Neuronal stem cell (in vitro differentiated cells): Measurements from ENCODE around the gene AQP7.
"Not testable (repeated sequence)": the region's sequence is repeated elsewhere in the genome, so short reads cannot be mapped to it uniquely, and the experiment has no call there.

Experiments
- DNase-seq: peaks from one replicate; pipeline ENCODE4 v3.0.0-alpha.2; 2013; ENCODE audit warnings: low spot score
- H2AFZ ChIP-seq: one replicate; pipeline ENCODE4 v1.6.1; 2013; ENCODE audit warnings: mild to moderate bottlenecking, low read length, inconsistent platforms
- H2AK5ac ChIP-seq: 2 replicates; pipeline ENCODE4 v1.6.1; 2013; ENCODE audit warnings: low read depth, mild to moderate bottlenecking, inconsistent platforms, low read length, moderate library complexity, mixed read lengths
- H2BK120ac ChIP-seq: 2 replicates; pipeline ENCODE4 v1.6.1; 2013; ENCODE audit warnings: low read depth, mild to moderate bottlenecking, inconsistent platforms, low read length, moderate library complexity, mixed read lengths
- H2BK12ac ChIP-seq: one replicate; pipeline ENCODE4 v1.6.1; 2013; ENCODE audit warnings: low read length, inconsistent platforms
- H2BK15ac ChIP-seq: 2 replicates; pipeline ENCODE4 v1.6.1; 2013; ENCODE audit warnings: mild to moderate bottlenecking, low read length, inconsistent platforms, mixed read lengths
- H2BK5ac ChIP-seq: one replicate; pipeline ENCODE4 v1.6.1; 2013; ENCODE audit warnings: inconsistent platforms, mild to moderate bottlenecking, low read length, moderate library complexity
- H3K14ac ChIP-seq: one replicate; pipeline ENCODE4 v1.6.1; 2013; ENCODE audit warnings: low read length, inconsistent platforms
- H3K18ac ChIP-seq: 2 replicates; pipeline ENCODE4 v1.6.1; 2013; ENCODE audit warnings: low read length, inconsistent platforms
- H3K23ac ChIP-seq: 2 replicates; pipeline ENCODE4 v1.6.1; 2013; ENCODE audit warnings: low read depth, mild to moderate bottlenecking, mixed read lengths, low read length, inconsistent platforms; ENCODE audit not compliant: poor library complexity
- H3K27ac ChIP-seq: replicated peaks from 3 replicates; pipeline ENCODE4 v1.5.1; 2013; ENCODE audit warnings: low read length, inconsistent platforms
- H3K27me3 ChIP-seq, 3 experiments: 2 replicates each; pipeline ENCODE4 v1.6.1; 2013; ENCODE audit warnings: low read length in 3 of 3, mild to moderate bottlenecking in 2 of 3, inconsistent platforms in 1 of 3, low read depth in 1 of 3, mixed read lengths in 1 of 3, moderate library complexity in 1 of 3; ENCODE audit not compliant: control insufficient read depth in 3 of 3, insufficient read depth in 3 of 3
- H3K36me3 ChIP-seq, 2 donors: replicated peaks in 1 of 2; 2 replicates each; pipeline ENCODE4 v1.6.1; 2013; ENCODE audit warnings: low read length in 2 of 2; ENCODE audit not compliant: control insufficient read depth in 2 of 2, insufficient read depth in 2 of 2
- H3K4ac ChIP-seq: 2 replicates; pipeline ENCODE4 v1.6.1; 2013; ENCODE audit warnings: inconsistent platforms, mild to moderate bottlenecking, low read length, moderate library complexity
- H3K4me1 ChIP-seq, 2 donors: 1 replicate in 1 of 2; 2 replicates in 1 of 2; pipeline ENCODE4 v1.6.1; 2013; ENCODE audit warnings: low read length in 2 of 2, low read depth in 1 of 2; ENCODE audit not compliant: control insufficient read depth in 2 of 2, insufficient read depth in 1 of 2
- H3K4me2 ChIP-seq: one replicate; pipeline ENCODE4 v1.6.1; 2013; ENCODE audit warnings: mild to moderate bottlenecking, low read length, inconsistent platforms; ENCODE audit not compliant: insufficient read depth, poor library complexity, severe bottlenecking
- H3K4me3 ChIP-seq, 2 donors: 2 replicates each; pipeline ENCODE4 v1.5.1; 2013; ENCODE audit warnings: low read length in 2 of 2, mild to moderate bottlenecking in 2 of 2, inconsistent platforms in 1 of 2, moderate library complexity in 1 of 2
- H3K79me1 ChIP-seq: one replicate; pipeline ENCODE4 v1.6.1; 2013; ENCODE audit warnings: low read depth, mild to moderate bottlenecking, inconsistent platforms, low read length, moderate library complexity
- H3K9ac ChIP-seq: one replicate; pipeline ENCODE4 v1.6.1; 2013; ENCODE audit warnings: mild to moderate bottlenecking, low read depth, low read length, inconsistent platforms; ENCODE audit not compliant: poor library complexity
- H3K9me3 ChIP-seq, 2 donors: replicated peaks in 1 of 2; 2 replicates each; pipeline versions ENCODE3 to v1.6.1; 2013; ENCODE audit warnings: low read length in 2 of 2, mild to moderate bottlenecking in 2 of 2, inconsistent platforms in 1 of 2, low read depth in 1 of 2, mixed read lengths in 1 of 2, moderate library complexity in 1 of 2; ENCODE audit not compliant: control insufficient read depth in 2 of 2, insufficient read depth in 1 of 2
- H4K8ac ChIP-seq: one replicate; pipeline ENCODE4 v1.6.1; 2013; ENCODE audit warnings: low read depth, mild to moderate bottlenecking, inconsistent platforms, low read length, moderate library complexity
- H4K91ac ChIP-seq: one replicate; pipeline ENCODE4 v1.6.1; 2013; ENCODE audit warnings: low read length, low read depth, mild to moderate bottlenecking, inconsistent platforms; ENCODE audit not compliant: poor library complexity
- WGBS, 2 donors: extraction: QIAGEN DNeasy Blood & Tissue Kit; methylation state at CpG; one replicate each; pipeline ENCODE4 v1.1.7; 2013; ENCODE audit warnings: missing lambda C conversion rate in 2 of 2, mixed read lengths in 1 of 2; ENCODE audit not compliant: insufficient read length in 2 of 2, insufficient replicate concordance in 1 of 2; ENCODE audit errors: extremely low coverage in 2 of 2; 5-methylcytosine and 5-hydroxymethylcytosine counted together

The AQP7 gene

DNA sequence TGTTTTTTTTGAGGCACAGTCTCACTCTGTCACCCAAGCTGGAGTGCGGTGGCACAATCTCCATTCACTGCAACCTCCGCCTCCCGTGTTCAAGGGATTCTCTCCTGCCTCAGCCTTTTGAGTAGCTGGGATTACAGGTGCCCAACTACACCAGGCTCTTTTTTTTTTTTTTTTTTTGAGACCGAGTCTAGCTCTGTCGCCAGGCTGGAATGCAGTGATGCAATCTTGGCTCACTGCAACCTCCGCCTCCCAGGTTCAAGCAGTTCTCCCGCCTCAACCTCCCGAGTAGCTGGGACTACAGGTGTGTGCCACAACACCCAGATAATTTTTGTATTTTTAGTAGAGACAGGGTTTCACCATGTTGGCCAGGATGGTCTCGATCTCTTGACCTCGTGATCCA is 20.0 kb downstream of the AQP7 start:
- H2AFZ ChIP-seq, H3K9me3 ChIP-seq, H2BK15ac ChIP-seq, H3K23ac ChIP-seq, H3K4me3 ChIP-seq, H3K27ac ChIP-seq, H3K18ac ChIP-seq, H2AK5ac ChIP-seq, H2BK12ac ChIP-seq, H2BK5ac ChIP-seq, H4K8ac ChIP-seq, H3K4ac ChIP-seq, H3K79me1 ChIP-seq, H3K4me1 ChIP-seq, H4K91ac ChIP-seq, H3K9ac ChIP-seq, H3K27me3 ChIP-seq, H3K4me2 ChIP-seq, H3K14ac ChIP-seq, DNase-seq, H2BK120ac ChIP-seq, H3K36me3 ChIP-seq: not testable (repeated sequence)
- no CpG with 5 or more reads among the region's 10 CpGs for WGBS, 2 donors

GRCh38 chr9:33381231-33381791 is 21.1 kb downstream of the AQP7 start:
- Histone ChIP-seq H2BK5ac (no peak overlapping the region), H3K14ac (peak overlapping the region; percentile 32), H2AK5ac (peak overlapping the region; percentile 6), H2BK15ac (peak overlapping the region; percentile 71), H3K9me3 (no peaks in the 10 kb centered on the region), H3K23ac (peak overlapping the region; percentile 8), H2AFZ (peak overlapping the region; percentile 77), H4K8ac (no peak overlapping the region), H3K27ac (no peak overlapping the region), H3K9ac (peak overlapping the region; percentile 44), H3K79me1 (no peaks in the 10 kb centered on the region), H3K27me3 (no peaks in the 10 kb centered on the region), H3K36me3 (no peaks in the 10 kb centered on the region), H3K4me2 (no peak overlapping the region), H2BK12ac (no peak overlapping the region), H3K4ac (no peak overlapping the region), H4K91ac (peak overlapping the region; percentile 19), H2BK120ac (peak overlapping the region; percentile 48), H3K4me3 (no peak overlapping the region), H3K18ac (peak overlapping the region; percentile 96), H3K4me1 (peaks cover 6% of the 10 kb centered on the region in 2 donors)
- peak; percentile 23 for DNase-seq
- no CpG with 5 or more reads among the region's 11 CpGs for WGBS, 2 donors

DNA sequence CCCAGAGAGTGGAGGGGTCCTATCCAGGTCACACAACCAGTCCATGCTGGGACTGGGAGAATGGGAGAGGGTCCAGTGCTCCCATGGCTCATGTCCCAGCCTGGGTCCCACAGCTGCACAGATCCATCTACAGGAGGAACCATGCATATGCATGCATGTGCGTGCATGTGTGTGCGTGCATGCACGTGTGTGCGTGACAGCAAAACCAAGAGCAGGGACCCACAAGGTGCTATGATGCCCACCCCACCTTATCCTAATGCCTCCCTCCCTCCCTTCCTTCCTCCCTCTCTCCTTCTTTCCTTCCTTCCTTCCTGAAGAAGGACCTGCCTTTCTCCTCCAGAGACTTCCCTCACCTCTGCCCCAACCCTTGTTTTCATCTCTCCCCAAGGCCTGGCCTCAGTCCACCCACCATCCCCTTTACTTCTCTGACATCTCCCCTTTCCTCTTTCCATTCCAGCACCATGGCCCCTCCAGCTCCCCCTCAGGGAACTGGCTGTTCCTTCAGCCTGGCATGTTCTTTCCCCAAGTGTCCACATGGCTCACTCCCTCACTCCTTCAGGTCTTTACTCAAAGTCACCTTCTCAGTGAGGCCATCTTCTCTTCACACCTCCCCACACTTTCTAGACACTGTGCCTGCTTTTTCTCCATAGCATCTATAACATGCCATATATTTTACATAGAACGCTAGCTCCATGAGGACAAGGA is 21.8 kb downstream of the AQP7 start:
- peak overlapping the region; percentile 51 for H2BK12ac ChIP-seq
- no peaks in the 10 kb centered on the region for H3K9me3 ChIP-seq
- H3K4me1 ChIP-seq = peaks cover 6% of the 10 kb centered on the region in 2 donors
- H3K23ac ChIP-seq = no peak overlapping the region
- H2BK15ac ChIP-seq = peak overlapping the region; percentile 71
- DNase-seq = no peak
- H2AFZ ChIP-seq = peak overlapping the region; percentile 77
- no peak overlapping the region for H3K9ac ChIP-seq
- no peak overlapping the region for H4K8ac ChIP-seq
- no peak overlapping the region for H3K4me3 ChIP-seq
- no peaks in the 10 kb centered on the region for H3K27me3 ChIP-seq
- H2AK5ac ChIP-seq = no peak overlapping the region
- no peak overlapping the region for H3K27ac ChIP-seq
- H2BK120ac ChIP-seq = no peak overlapping the region
- H3K18ac ChIP-seq = no peak overlapping the region
- H3K36me3 ChIP-seq = no peaks in the 10 kb centered on the region
- peak overlapping the region; percentile 19 for H4K91ac ChIP-seq
- no peak overlapping the region for H3K4ac ChIP-seq
- no CpG with 5 or more reads among the region's 5 CpGs for WGBS, 2 donors
- no peak overlapping the region for H3K14ac ChIP-seq
- no peak overlapping the region for H3K4me2 ChIP-seq
- no peaks in the 10 kb centered on the region for H3K79me1 ChIP-seq
- H2BK5ac ChIP-seq = no peak overlapping the region

DNA sequence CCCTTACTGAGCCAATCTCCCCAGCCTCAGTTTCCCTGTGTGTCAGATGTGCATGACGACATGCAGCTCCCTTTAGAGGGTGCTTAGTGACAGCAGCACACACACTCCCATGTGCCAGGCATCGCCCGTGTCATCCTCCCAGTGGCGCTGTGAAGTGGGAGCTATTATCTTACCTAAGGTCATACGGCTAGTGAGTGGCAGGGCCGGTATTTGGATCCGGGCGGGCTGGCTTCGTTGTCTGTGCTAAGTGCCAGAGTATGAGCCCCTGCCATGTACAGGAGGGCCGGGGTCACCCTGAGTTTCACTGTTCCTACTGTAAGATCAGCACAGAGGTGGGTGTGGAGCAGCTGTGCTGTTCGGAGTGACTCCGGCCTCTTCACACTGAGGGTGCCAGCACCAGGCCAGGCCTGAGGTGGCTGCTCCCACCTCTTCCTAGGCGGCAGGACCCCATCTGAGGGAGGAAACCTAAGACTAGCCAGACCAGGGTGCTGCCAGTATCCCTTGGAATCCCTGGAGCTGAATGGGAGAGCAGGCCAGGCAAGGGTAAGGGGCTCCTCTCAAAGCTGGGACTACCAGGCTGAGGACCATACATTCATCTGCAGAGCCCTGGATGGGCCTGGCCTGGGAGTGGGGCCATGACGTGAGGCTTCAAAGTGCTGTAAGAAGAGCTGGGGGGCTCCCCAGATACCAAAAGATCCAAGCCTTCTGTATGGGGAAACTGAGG is 22.5 kb downstream of the AQP7 start:
- H3K9me3 ChIP-seq = no peaks in the 10 kb centered on the region
- no peak overlapping the region for H4K8ac ChIP-seq
- peak overlapping the region; percentile 24 for H2AK5ac ChIP-seq
- peak overlapping the region; percentile 51 for H2BK15ac ChIP-seq
- H3K9ac ChIP-seq = no peak overlapping the region
- no peak overlapping the region for H2AFZ ChIP-seq
- no peak overlapping the region for H3K4ac ChIP-seq
- peak overlapping the region; percentile 40 for H3K18ac ChIP-seq
- no peak for DNase-seq
- H3K27ac ChIP-seq = no peak overlapping the region
- H3K27me3 ChIP-seq = no peaks in the 10 kb centered on the region
- no peak overlapping the region for H3K4me3 ChIP-seq
- no peak overlapping the region for H3K4me2 ChIP-seq
- peak overlapping the region; percentile 59 for H2BK12ac ChIP-seq
- H3K14ac ChIP-seq = no peak overlapping the region
- no peak overlapping the region for H4K91ac ChIP-seq
- no CpG with 5 or more reads among the region's 14 CpGs for WGBS, 2 donors
- no peak overlapping the region for H3K23ac ChIP-seq
- H2BK120ac ChIP-seq = no peak overlapping the region
- no peaks in the 10 kb centered on the region for H3K79me1 ChIP-seq
- no peak overlapping the region for H2BK5ac ChIP-seq
- H3K4me1 ChIP-seq = peaks cover 7 to 8% of the 10 kb centered on the region in 2 donors
- no peaks in the 10 kb centered on the region for H3K36me3 ChIP-seq
